LNCAP (cell line): ENCODE measurements around the gene WASF3.

Experiments
- CTCF ChIP-seq: fragments of 450-650 bp; IDR thresholded peaks from 2 replicates; pipeline ENCODE4 v1.5.1; 2017; ENCODE audit warnings: mild to moderate bottlenecking

The WASF3 gene

GRCh38 chr13:26679411-26680122, 122.1 kb downstream of the WASF3 start:
- no peak for TF ChIP-seq CTCF

- no peak for TF ChIP-seq CTCF
Measured at GRCh38 chr13:26680123-26680450, 122.6 kb downstream of the WASF3 start.

GRCh38 chr13:26680572-26680971, 123.1 kb downstream of the WASF3 start:
- TF ChIP-seq CTCF, result no peak

- TF ChIP-seq CTCF, result no peak
Measured at GRCh38 chr13:26681036-26681435, 123.6 kb downstream of the WASF3 start.

GRCh38 chr13:26682606-26683005, 125.1 kb downstream of the WASF3 start:
- no peak for TF ChIP-seq CTCF

GRCh38 chr13:26685606-26686005, 128.1 kb downstream of the WASF3 start:
- TF ChIP-seq CTCF, result no peak

- TF ChIP-seq CTCF, result no peak
Measured at GRCh38 chr13:26686285-26686684, 128.8 kb downstream of the WASF3 start.

GRCh38 chr13:26688286-26688685, 130.8 kb downstream of the WASF3 start:
- no peak for TF ChIP-seq CTCF
